Testis (tissue), 3 donors: ENCODE results near the gene TET2. TPM values are rescaled to one million over a fixed set of nuclear protein-coding genes. Genes with fewer than 3 reads are reported as not detected.

Experiments
- DNase-seq: peaks from one replicate; pipeline ENCODE4 v3.0.0-alpha.2; 2019
- H3K27ac ChIP-seq, 2 donors: fragments of 200-600 bp; sonication (generic); one replicate each; pipeline ENCODE4 v1.5.1; 2019
- H3K27me3 ChIP-seq: fragments of 200-600 bp; sonication (generic); one replicate; pipeline ENCODE4 v1.5.1; 2019
- H3K36me3 ChIP-seq: fragments of 200-600 bp; sonication (generic); one replicate; pipeline ENCODE4 v1.5.1; 2017; ENCODE audit warnings: low read depth; ENCODE audit errors: missing control alignments
- H3K4me1 ChIP-seq: fragments of 200-600 bp; sonication (generic); one replicate; pipeline ENCODE4 v1.5.1; 2019
- H3K4me3 ChIP-seq, 2 donors: fragments of 200-600 bp; sonication (generic); one replicate each; pipeline ENCODE4 v1.5.1; 2017 to 2019
- H3K9me3 ChIP-seq: fragments of 200-600 bp; sonication (generic); one replicate; pipeline ENCODE4 v1.5.1; 2017
- CTCF ChIP-seq, 3 experiments: fragments of 450-650 bp in 2 of 3; fragments of 200-600 bp in 1 of 3; sonication (generic) in 1 of 3; IDR thresholded peaks; one replicate each; pipeline ENCODE4 v1.5.1; 2016 to 2019; ENCODE audit warnings: antibody characterized with exemption in 3 of 3, mild to moderate bottlenecking in 2 of 3, moderate library complexity in 1 of 3
- POLR2A ChIP-seq: fragments of 450-650 bp; IDR thresholded peaks from one replicate; pipeline ENCODE4 v1.6.1; 2017; ENCODE audit warnings: antibody characterized with exemption, mild to moderate bottlenecking, moderate library complexity
- WGBS, 2 donors: methylation state at CpG; one replicate each; pipeline ENCODE4 v1.1.5; 2018; 5-methylcytosine and 5-hydroxymethylcytosine counted together
- intact Hi-C: fragments of 100-400 bp; cut with DNase I; formaldehyde crosslinking; loops from one replicate; pipeline ENCODE4 v1.15.1; 2023; ENCODE audit warnings: low total_unique reads
- polyA plus RNA-seq: library from polyadenylated mRNA; stranded (reverse); fragments of 350-450 nt; fragmentation: Illumina TruSeq; extraction: RNeasy Lipid Tissue Mini Kit (QIAGEN cat#74804); gene quantifications from one replicate; pipeline ENCODE4 v1.2.3, GENCODE V29; 2014; ENCODE audit warnings: low read depth, low replicate concordance; ENCODE audit not compliant: insufficient read depth
- total RNA-seq, 2 donors: library from RNA; depleted of rRNA; stranded (reverse); fragments of >200 nt; gene quantifications; one replicate each; pipeline ENCODE4 v1.2.3, GENCODE V29; 2016

TET2 gene
- total and polyA plus RNA-seq, 3 donors from 2014 or later: 2.8 to 17.5 (median 17.1) TPM

GRCh38 chr4:105171912-105172311 lies 25.2 kb downstream of the TET2 start:
- intact Hi-C loops: no loop called here
- no peak for DNase-seq
- Histone ChIP-seq H3K4me1 (no peaks in the 10 kb centered on the region), H3K27me3 (no peaks in the 10 kb centered on the region), H3K4me3 (no peak overlapping the region), H3K36me3 (no peaks in the 10 kb centered on the region), H3K9me3 (no peaks in the 10 kb centered on the region), H3K27ac (no peak overlapping the region)
- 97 to 100% methylated on average over 1 of the region's 1 CpG for WGBS, 2 donors
- TF ChIP-seq CTCF (IDR thresholded peaks at IDR 0.05): no peak
- no peak for TF ChIP-seq POLR2A

GRCh38 chr4:105174098-105174497 lies 27.4 kb downstream of the TET2 start:
- no peaks in the 10 kb centered on the region for H3K4me1 ChIP-seq
- no peaks in the 10 kb centered on the region for H3K27me3 ChIP-seq
- no peak overlapping the region for H3K4me3 ChIP-seq
- TF ChIP-seq CTCF (IDR thresholded peaks at IDR 0.05) (no peak), POLR2A (no peak)
- no peak for DNase-seq
- 90 to 95% methylated on average over 2 of the region's 2 CpGs for WGBS, 2 donors
- intact Hi-C loops: no loop called here
- no peaks in the 10 kb centered on the region for H3K36me3 ChIP-seq
- no peak overlapping the region for H3K27ac ChIP-seq
- no peaks in the 10 kb centered on the region for H3K9me3 ChIP-seq

- TF ChIP-seq POLR2A: no peak
- TF ChIP-seq CTCF (IDR thresholded peaks at IDR 0.05): no peak
- H3K27ac ChIP-seq: no peak overlapping the region
- no peaks in the 10 kb centered on the region for H3K27me3 ChIP-seq
- DNase-seq: no peak
- no peaks in the 10 kb centered on the region for H3K36me3 ChIP-seq
- H3K4me1 ChIP-seq: no peaks in the 10 kb centered on the region
- no peak overlapping the region for H3K4me3 ChIP-seq
- no peaks in the 10 kb centered on the region for H3K9me3 ChIP-seq
- intact Hi-C loops: no loop called here
These were observed 33.1 kb downstream of the TET2 start for GRCh38 chr4:105179539-105180401.

DNA sequence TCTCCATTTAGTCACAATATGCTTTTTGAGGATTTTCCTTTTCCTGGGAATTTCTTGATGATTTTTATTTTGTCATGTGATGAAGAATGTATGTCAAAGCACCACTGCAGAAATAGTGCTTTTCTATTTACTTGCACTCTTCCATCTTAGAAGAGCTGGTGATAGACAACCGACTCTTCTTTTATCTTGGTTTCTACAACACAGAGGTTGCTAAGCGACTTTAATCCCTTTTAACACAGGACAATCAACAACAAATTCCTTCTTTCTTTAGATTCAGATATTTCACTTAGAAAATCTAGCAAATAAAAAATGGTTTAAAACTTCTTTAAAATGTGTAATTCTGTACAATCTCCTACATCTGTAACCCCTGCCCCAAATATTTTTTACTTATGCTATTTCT lies 34.6 kb downstream of the TET2 start:
- WGBS, 2 donors: 74 to 89% methylated on average over 2 of the region's 2 CpGs

More for the DNA sequence above, 34.6 kb downstream of the TET2 start:
- intact Hi-C loops: no loop called here
- Histone ChIP-seq H3K4me1 (no peaks in the 10 kb centered on the region), H3K27me3 (no peaks in the 10 kb centered on the region), H3K4me3 (no peak overlapping the region), H3K27ac (no peak overlapping the region), H3K9me3 (no peaks in the 10 kb centered on the region), H3K36me3 (no peaks in the 10 kb centered on the region)
- DNase-seq: no peak
- TF ChIP-seq POLR2A (no peak), CTCF (IDR thresholded peaks at IDR 0.05) (no peak)
